ENCODE results near the gene CD8B2. TPM values are rescaled to one million over a fixed set of nuclear protein-coding genes. Genes with fewer than 3 reads are reported as not detected.
"Not testable (repeated sequence)": the region's sequence is repeated elsewhere in the genome, so short reads cannot be mapped to it uniquely, and the experiment has no call there.

The CD8B2 gene
- total RNA-seq, 1 experiment from 2014 or later: not detected

GRCh38 chr2:106542746-106543359, 55.7 kb downstream of the CD8B2 start:
- in situ Hi-C loops (cut with HindIII; ENCODE audit: low sequenced_read_pairs): no loop called here
- DNase-seq (ENCODE audit: low spot score): peak; percentile 66

- in situ Hi-C loops (cut with HindIII; ENCODE audit: low sequenced_read_pairs): no loop called here
- no peak for DNase-seq (ENCODE audit: low spot score)
These were observed 57.8 kb downstream of the CD8B2 start for GRCh38 chr2:106545007-106545406.

GRCh38 chr2:106546391-106546990, 59.3 kb downstream of the CD8B2 start:
- DNase-seq (ENCODE audit: low spot score): no peak
- in situ Hi-C loops (cut with HindIII; ENCODE audit: low sequenced_read_pairs): no loop called here

- peak; percentile 12 for DNase-seq (ENCODE audit: low spot score)
- in situ Hi-C loops (cut with HindIII; ENCODE audit: low sequenced_read_pairs): no loop called here
These were observed 60.2 kb downstream of the CD8B2 start for GRCh38 chr2:106547164-106547903.

- DNase-seq (ENCODE audit: low spot score): no peak
- in situ Hi-C loops (cut with HindIII; ENCODE audit: low sequenced_read_pairs): no loop called here
These were observed 64.4 kb downstream of the CD8B2 start for GRCh38 chr2:106551417-106552130.

GRCh38 chr2:106552921-106553320, 65.8 kb downstream of the CD8B2 start:
- in situ Hi-C loops (cut with HindIII; ENCODE audit: low sequenced_read_pairs): no loop called here
- no peak for DNase-seq (ENCODE audit: low spot score)

GRCh38 chr2:106553321-106553720, 66.2 kb downstream of the CD8B2 start:
- no peak for DNase-seq (ENCODE audit: low spot score)
- in situ Hi-C loops (cut with HindIII; ENCODE audit: low sequenced_read_pairs): no loop called here

- in situ Hi-C loops (cut with HindIII; ENCODE audit: low sequenced_read_pairs): no loop called here
These were observed 67.2 kb downstream of the CD8B2 start for GRCh38 chr2:106554411-106554810.

GRCh38 chr2:106555053-106555452, 67.9 kb downstream of the CD8B2 start:
- no peak for DNase-seq (ENCODE audit: low spot score)
- in situ Hi-C loops (cut with HindIII; ENCODE audit: low sequenced_read_pairs): no loop called here

More at GRCh38 chr2:106554411-106554810, 67.2 kb downstream of the CD8B2 start:
- no peak for DNase-seq (ENCODE audit: low spot score)

GRCh38 chr2:106559786-106560185, 72.6 kb downstream of the CD8B2 start:
- DNase-seq (ENCODE audit: low spot score); in situ Hi-C loops (cut with HindIII; ENCODE audit: low sequenced_read_pairs): not testable (repeated sequence)

GRCh38 chr2:106560773-106561172, 73.6 kb downstream of the CD8B2 start:
- DNase-seq (ENCODE audit: low spot score): no peak
- in situ Hi-C loops (cut with HindIII; ENCODE audit: low sequenced_read_pairs): no loop called here

- in situ Hi-C loops (cut with HindIII; ENCODE audit: low sequenced_read_pairs): no loop called here
- no peak for DNase-seq (ENCODE audit: low spot score)
These were observed 74.2 kb downstream of the CD8B2 start for GRCh38 chr2:106561356-106561755.

- DNase-seq (ENCODE audit: low spot score): peak; percentile 91
- in situ Hi-C loops (cut with HindIII; ENCODE audit: low sequenced_read_pairs): no loop called here
These were observed 74.6 kb downstream of the CD8B2 start for GRCh38 chr2:106561803-106562202.

- in situ Hi-C loops (cut with HindIII; ENCODE audit: low sequenced_read_pairs): no loop called here
- no peak for DNase-seq (ENCODE audit: low spot score)
These were observed 75.4 kb downstream of the CD8B2 start for GRCh38 chr2:106562268-106563186.

GRCh38 chr2:106563195-106563594, 76.0 kb downstream of the CD8B2 start:
- in situ Hi-C loops (cut with HindIII; ENCODE audit: low sequenced_read_pairs): no loop called here
- no peak for DNase-seq (ENCODE audit: low spot score)

- in situ Hi-C loops (cut with HindIII; ENCODE audit: low sequenced_read_pairs): no loop called here
- DNase-seq (ENCODE audit: low spot score): no peak
These were observed 78.4 kb downstream of the CD8B2 start for GRCh38 chr2:106565599-106565998.

GRCh38 chr2:106566050-106566449, 78.9 kb downstream of the CD8B2 start:
- no peak for DNase-seq (ENCODE audit: low spot score)
- in situ Hi-C loops (cut with HindIII; ENCODE audit: low sequenced_read_pairs): no loop called here

- in situ Hi-C loops (cut with HindIII; ENCODE audit: low sequenced_read_pairs); DNase-seq (ENCODE audit: low spot score): not testable (repeated sequence)
These were observed 79.3 kb downstream of the CD8B2 start for GRCh38 chr2:106566484-106566883.

GRCh38 chr2:106570316-106570715, 83.2 kb downstream of the CD8B2 start:
- DNase-seq (ENCODE audit: low spot score): no peak

More at GRCh38 chr2:106570316-106570715, 83.2 kb downstream of the CD8B2 start:
- in situ Hi-C loops (cut with HindIII; ENCODE audit: low sequenced_read_pairs): no loop called here
